Measurements from ENCODE around the gene BSCL2. TPM values are rescaled to one million over a fixed set of nuclear protein-coding genes. Genes with fewer than 3 reads are reported as not detected.

The BSCL2 gene
- 100 to 1,000 TPM in 1 of 2 donors, 10 to 100 TPM in 1; 77.8 to 109 TPM for total RNA-seq
- polyA plus RNA-seq (ENCODE audit: insufficient read length in 6 of 6) = 10 to 100 TPM; 39.9 to 51.9 (median 46.3) TPM
- long read RNA-seq, donor 1, transcript BSCL2-207 (11 exons, 1,516 nt) = major isoform, 14 of 21 reads
- long read RNA-seq, donor 1, partial matches to known transcripts = 0 of 21 reads
- long read RNA-seq, donor 1, other reads (novel, unspliced or antisense) = 0 of 21 reads
- long read RNA-seq, donor 2, transcript BSCL2-207 (11 exons, 1,516 nt) = major isoform, 10 of 19 reads
- long read RNA-seq, donor 2, partial matches to known transcripts = 0 of 19 reads
- long read RNA-seq, donor 2, other reads (novel, unspliced or antisense) = 0 of 19 reads
- long read RNA-seq, donor 3, transcript BSCL2-207 (11 exons, 1,516 nt) = major isoform, 12 of 22 reads
- long read RNA-seq, donor 3, partial matches to known transcripts = 0 of 22 reads
- long read RNA-seq, donor 3, other reads (novel, unspliced or antisense) = 6 of 22 reads
- long read RNA-seq, donor 4, transcript BSCL2-210 (11 exons, 1,440 nt) = minor isoform, 19 of 120 reads
- long read RNA-seq, donor 4, transcript BSCL2-207 (11 exons, 1,516 nt) = major isoform, 71 of 120 reads
- long read RNA-seq, donor 4, partial matches to known transcripts = 7 of 120 reads
- long read RNA-seq, donor 4, other reads (novel, unspliced or antisense) = 19 of 120 reads
- long read RNA-seq, donor 5, transcript BSCL2-210 (11 exons, 1,440 nt) = minor isoform, 5 of 22 reads
- long read RNA-seq, donor 5, transcript BSCL2-207 (11 exons, 1,516 nt) = major isoform, 7 of 22 reads
- long read RNA-seq, donor 5, partial matches to known transcripts = 0 of 22 reads
- long read RNA-seq, donor 5, other reads (novel, unspliced or antisense) = 5 of 22 reads
- long read RNA-seq, donor 6, transcript BSCL2-207 (11 exons, 1,516 nt) = major isoform, 7 of 17 reads
- long read RNA-seq, donor 6, partial matches to known transcripts = 0 of 17 reads
- long read RNA-seq, donor 6, other reads (novel, unspliced or antisense) = 6 of 17 reads
- long read RNA-seq, donor 7, partial matches to known transcripts = 0 of 6 reads
- long read RNA-seq, donor 7, other reads (novel, unspliced or antisense) = 0 of 6 reads
- long read RNA-seq, donor 8, transcript BSCL2-207 (11 exons, 1,516 nt) = major isoform, 6 of 13 reads
- long read RNA-seq, donor 8, partial matches to known transcripts = 0 of 13 reads
- long read RNA-seq, donor 8, other reads (novel, unspliced or antisense) = 0 of 13 reads
- long read RNA-seq, donor 9 = 0 reads
- long read RNA-seq, donor 10, transcript BSCL2-205 (11 exons, 1,693 nt) = minor isoform, 5 of 195 reads
- long read RNA-seq, donor 10, transcript BSCL2-210 (11 exons, 1,440 nt) = minor isoform, 20 of 195 reads
- long read RNA-seq, donor 10, transcript BSCL2-207 (11 exons, 1,516 nt) = major isoform, 128 of 195 reads
- long read RNA-seq, donor 10, partial matches to known transcripts = 7 of 195 reads
- long read RNA-seq, donor 10, other reads (novel, unspliced or antisense) = 34 of 195 reads
- long read RNA-seq, donor 11, transcript BSCL2-203 (11 exons, 1,683 nt) = major isoform, 66 of 122 reads
- long read RNA-seq, donor 11, transcript BSCL2-207 (11 exons, 1,516 nt) = minor isoform, 5 of 122 reads
- long read RNA-seq, donor 11, partial matches to known transcripts = 43 of 122 reads
- long read RNA-seq, donor 11, other reads (novel, unspliced or antisense) = 0 of 122 reads
- long read RNA-seq, donor 12, transcript BSCL2-207 (11 exons, 1,516 nt) = major isoform, 11 of 21 reads
- long read RNA-seq, donor 12, partial matches to known transcripts = 0 of 21 reads
- long read RNA-seq, donor 12, other reads (novel, unspliced or antisense) = 6 of 21 reads

DNA sequence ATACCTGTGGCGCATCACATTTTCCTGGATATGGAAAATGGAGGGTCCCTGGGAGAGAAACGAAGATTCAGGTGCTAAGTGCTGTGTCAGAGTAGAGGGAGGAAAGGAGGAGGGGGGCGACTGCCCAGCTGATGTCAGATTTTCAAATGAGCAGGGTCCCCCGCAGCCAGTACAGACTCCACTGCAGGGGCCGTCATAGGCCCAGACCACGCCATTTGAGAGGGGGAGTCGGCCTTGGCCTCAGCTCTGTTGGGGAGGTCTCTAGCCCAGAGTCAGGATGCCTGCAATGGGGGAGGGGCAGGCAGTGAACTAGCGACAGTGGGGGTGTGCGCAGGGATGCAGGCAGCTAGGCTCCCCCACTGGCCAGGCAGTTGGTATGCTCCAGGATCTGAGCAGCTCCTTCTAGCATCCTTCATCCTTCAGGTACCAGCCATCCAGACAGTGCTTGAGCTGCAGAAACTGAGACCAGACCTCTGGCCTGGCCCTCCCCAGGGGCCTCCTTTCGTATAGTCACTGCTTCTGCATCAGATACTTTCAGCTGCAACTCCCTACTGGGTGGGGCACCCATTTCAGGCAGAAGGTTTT, at the start of gene BSCL2, which contains the start of gene GNG3:
Gene BSCL2 (minus strand): TSS at position 148 of the 585 bp plus-strand sequence. CDS start 229 bp downstream, outside the sequence.
Gene GNG3 (plus strand): TSS at position 400 of the 585 bp plus-strand sequence. CDS start 620 bp downstream, outside the sequence.
- no peak for ATAC-seq
- peaks cover 0 to 27% of the 10 kb centered on the region in 2 donors for H3K36me3 ChIP-seq
- peak within 1 kb of the TSS; percentile 49 to 97 for H3K27ac ChIP-seq
- no peaks in the 10 kb centered on the region for H3K27me3 ChIP-seq
- DNase-seq = peak in 1 of 4 donors; percentile 64
- TF ChIP-seq, protein P1, sequence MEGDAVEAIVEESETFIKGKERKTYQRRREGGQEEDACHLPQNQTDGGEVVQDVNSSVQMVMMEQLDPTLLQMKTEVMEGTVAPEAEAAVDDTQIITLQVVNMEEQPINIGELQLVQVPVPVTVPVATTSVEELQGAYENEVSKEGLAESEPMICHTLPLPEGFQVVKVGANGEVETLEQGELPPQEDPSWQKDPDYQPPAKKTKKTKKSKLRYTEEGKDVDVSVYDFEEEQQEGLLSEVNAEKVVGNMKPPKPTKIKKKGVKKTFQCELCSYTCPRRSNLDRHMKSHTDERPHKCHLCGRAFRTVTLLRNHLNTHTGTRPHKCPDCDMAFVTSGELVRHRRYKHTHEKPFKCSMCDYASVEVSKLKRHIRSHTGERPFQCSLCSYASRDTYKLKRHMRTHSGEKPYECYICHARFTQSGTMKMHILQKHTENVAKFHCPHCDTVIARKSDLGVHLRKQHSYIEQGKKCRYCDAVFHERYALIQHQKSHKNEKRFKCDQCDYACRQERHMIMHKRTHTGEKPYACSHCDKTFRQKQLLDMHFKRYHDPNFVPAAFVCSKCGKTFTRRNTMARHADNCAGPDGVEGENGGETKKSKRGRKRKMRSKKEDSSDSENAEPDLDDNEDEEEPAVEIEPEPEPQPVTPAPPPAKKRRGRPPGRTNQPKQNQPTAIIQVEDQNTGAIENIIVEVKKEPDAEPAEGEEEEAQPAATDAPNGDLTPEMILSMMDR (IDR thresholded peaks at IDR 0.05) = no peak
- peaks cover 26 to 61% of the 10 kb centered on the region in 2 donors for H3K4me1 ChIP-seq
- intact Hi-C loops (cut with DNase I) = no loop called here
- H3K4me3 ChIP-seq = peak within 1 kb of the TSS; percentile 59 to 80
- H3K9me3 ChIP-seq = no peaks in the 10 kb centered on the region

DNA sequence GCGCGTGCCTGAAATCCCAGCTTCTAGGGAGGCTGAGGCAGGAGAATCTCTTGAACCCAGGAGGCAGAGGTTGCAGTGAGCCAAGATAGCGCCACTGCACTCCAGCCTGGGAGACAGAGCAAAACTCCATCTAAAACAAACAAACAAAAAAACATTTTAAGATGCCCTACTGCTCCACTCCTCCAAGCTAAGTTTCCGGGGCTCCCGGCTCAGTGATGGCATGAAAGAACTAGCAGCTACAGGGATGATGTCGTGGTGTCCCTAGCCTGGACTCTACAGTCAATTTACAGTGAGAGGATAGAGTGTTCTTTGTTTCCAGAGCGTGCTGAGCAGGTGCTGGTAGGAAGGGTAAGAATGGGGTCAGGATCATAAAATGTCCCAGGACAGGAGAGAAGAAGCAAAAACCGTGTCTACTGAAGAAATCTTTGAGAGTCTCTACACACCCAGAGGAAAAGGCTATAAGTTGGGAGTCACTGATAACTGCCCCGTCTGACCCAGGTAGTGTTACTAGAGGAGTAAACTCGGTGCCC, 47.9 kb upstream of the BSCL2 start:
- no peak for ATAC-seq
- Histone ChIP-seq H3K27ac (no peak overlapping the region), H3K4me1 (peaks cover 9 to 26% of the 10 kb centered on the region in 2 donors), H3K27me3 (no peaks in the 10 kb centered on the region), H3K36me3 (peaks cover 0 to 13% of the 10 kb centered on the region in 2 donors), H3K9me3 (no peaks in the 10 kb centered on the region), H3K4me3 (no peak overlapping the region)
- TF ChIP-seq, protein P1 (IDR thresholded peaks at IDR 0.05) = no peak
- DNase-seq = no peak
- intact Hi-C loops (cut with DNase I) = no loop called here

DNA sequence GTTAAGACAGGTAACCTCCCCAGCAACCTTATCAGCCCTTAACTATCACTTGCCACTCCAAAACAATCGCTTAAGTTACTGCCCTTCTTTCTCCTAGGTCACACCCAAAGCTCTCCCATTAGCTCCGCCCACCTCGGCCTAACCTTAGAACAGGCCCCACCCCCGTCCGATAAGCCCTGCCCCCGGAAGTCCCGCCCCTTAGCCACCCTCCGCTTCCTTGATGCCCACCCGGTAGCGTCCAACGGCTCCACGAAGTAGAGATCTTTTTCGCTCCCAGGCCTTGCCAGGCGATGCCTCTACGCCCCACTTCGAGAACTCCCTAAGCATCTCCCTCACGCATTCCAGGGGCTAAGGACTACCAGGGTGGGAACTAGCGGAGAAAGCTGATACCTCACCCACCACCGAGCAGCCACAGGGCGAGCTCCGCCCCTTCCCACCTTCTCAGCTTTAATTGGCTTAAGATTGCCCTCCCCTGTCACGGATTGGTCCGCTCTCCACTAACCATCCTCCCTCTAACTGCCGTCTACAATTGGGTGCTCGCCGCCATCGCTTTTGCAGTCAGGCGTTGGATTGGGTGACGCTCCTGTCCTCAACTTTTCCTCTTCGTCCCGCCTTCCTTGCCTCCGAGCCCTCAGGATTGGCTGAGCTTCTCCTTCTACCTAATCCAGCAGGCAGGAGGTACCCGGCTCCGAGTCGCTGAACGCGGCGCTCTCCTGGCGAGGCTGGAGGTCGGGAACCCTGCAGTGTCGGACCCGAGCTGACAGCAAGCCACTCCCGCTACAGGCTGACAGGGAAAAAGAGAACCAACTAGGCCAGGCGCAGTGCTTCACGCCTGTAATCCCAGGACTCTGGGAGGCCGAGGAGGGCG, 46.7 kb upstream of the BSCL2 start, which contains the start of gene ZBTB3:
Gene ZBTB3 (minus strand): TSS at position 425 of the 868 bp plus-strand sequence. CDS start 496 bp downstream, outside the sequence.
- DNase-seq (peak; percentile 94 to 98 (median 97)), ATAC-seq (peak; percentile 97)
- intact Hi-C loops (cut with DNase I) = no loop called here
- Histone ChIP-seq H3K4me3 (peak within 1 kb of the TSS; percentile 40 to 68), H3K27ac (peak within 1 kb of the TSS; percentile 80 to 90), H3K9me3 (no peaks in the 10 kb centered on the region), H3K4me1 (peaks cover 9 to 26% of the 10 kb centered on the region in 2 donors), H3K36me3 (peaks cover 0 to 13% of the 10 kb centered on the region in 2 donors), H3K27me3 (no peaks in the 10 kb centered on the region)
- TF ChIP-seq, protein P1 (IDR thresholded peaks at IDR 0.05) = no peak
